Measurements from ENCODE around the gene GALNT9.
"Not testable (repeated sequence)": the region's sequence is repeated elsewhere in the genome, so short reads cannot be mapped to it uniquely, and the experiment has no call there.

Gene GALNT9

GRCh38 chr12:132248453-132249167 is 80.8 kb downstream of the GALNT9 start:
- DNase-seq = no peak

- DNase-seq = no peak
These were observed 81.5 kb downstream of the GALNT9 start for GRCh38 chr12:132247718-132248452.

- DNase-seq = no peak
These were observed 82.2 kb downstream of the GALNT9 start for GRCh38 chr12:132246997-132247717.

- no peak for DNase-seq
These were observed 83.8 kb downstream of the GALNT9 start for GRCh38 chr12:132245521-132246101.

GRCh38 chr12:132244724-132245295 is 84.6 kb downstream of the GALNT9 start:
- no peak for DNase-seq

GRCh38 chr12:132243596-132244310 is 85.6 kb downstream of the GALNT9 start:
- DNase-seq = no peak

GRCh38 chr12:132243171-132243570 is 86.2 kb downstream of the GALNT9 start:
- DNase-seq = not testable (repeated sequence)

- not testable (repeated sequence) for DNase-seq
These were observed 88.8 kb downstream of the GALNT9 start for GRCh38 chr12:132240669-132241007.

GRCh38 chr12:132239796-132240668 is 89.4 kb downstream of the GALNT9 start:
- DNase-seq = no peak

- DNase-seq = no peak
These were observed 90.0 kb downstream of the GALNT9 start for GRCh38 chr12:132239392-132239791.

- no peak for DNase-seq
These were observed 90.5 kb downstream of the GALNT9 start for GRCh38 chr12:132238884-132239283.

GRCh38 chr12:132238488-132238854 is 90.9 kb downstream of the GALNT9 start:
- DNase-seq = no peak

- DNase-seq = no peak
These were observed 91.5 kb downstream of the GALNT9 start for GRCh38 chr12:132237772-132238487.

- no peak for DNase-seq
These were observed 92.2 kb downstream of the GALNT9 start for GRCh38 chr12:132236930-132237771.

- DNase-seq = no peak
These were observed 93.1 kb downstream of the GALNT9 start for GRCh38 chr12:132236129-132236929.

- no peak for DNase-seq
These were observed 94.1 kb downstream of the GALNT9 start for GRCh38 chr12:132235116-132235820.

GRCh38 chr12:132230381-132230780 is 99.0 kb downstream of the GALNT9 start:
- DNase-seq = no peak

- DNase-seq = no peak
These were observed 99.5 kb downstream of the GALNT9 start for GRCh38 chr12:132229926-132230325.
